Mesenchymal stem cell (in vitro differentiated cells and primary cell): ENCODE measurements around the gene CACNA1E.

ENCODE experiments used
- DNase-seq: peaks from one replicate; pipeline ENCODE4 v3.0.0-alpha.2; 2013
- H2AFZ ChIP-seq: one replicate; pipeline ENCODE4 v1.6.1; 2013; ENCODE audit warnings: low read depth, mild to moderate bottlenecking, control low read depth, inconsistent platforms, low read length, moderate library complexity
- H2AK5ac ChIP-seq: 2 replicates; pipeline ENCODE4 v1.6.1; 2013; ENCODE audit warnings: low read length, moderate library complexity, mild to moderate bottlenecking, inconsistent platforms; ENCODE audit not compliant: severe bottlenecking
- H2BK120ac ChIP-seq: one replicate; pipeline ENCODE4 v1.6.1; 2013; ENCODE audit warnings: low read depth, mild to moderate bottlenecking, inconsistent platforms, low read length, moderate library complexity
- H2BK12ac ChIP-seq, 2 experiments: one replicate each; pipeline ENCODE4 v1.6.1; 2013; ENCODE audit warnings: inconsistent platforms in 2 of 2, low read length in 2 of 2, mild to moderate bottlenecking in 2 of 2, moderate library complexity in 2 of 2, control low read depth in 1 of 2
- H2BK15ac ChIP-seq: one replicate; pipeline ENCODE4 v1.6.1; 2013; ENCODE audit warnings: mild to moderate bottlenecking, low read depth, inconsistent platforms; ENCODE audit not compliant: poor library complexity, severe bottlenecking
- H2BK5ac ChIP-seq: 2 replicates; pipeline ENCODE4 v1.6.1; 2013; ENCODE audit warnings: low read depth, mild to moderate bottlenecking, low read length, control low read depth, inconsistent platforms; ENCODE audit not compliant: poor library complexity, severe bottlenecking
- H3K14ac ChIP-seq, 2 experiments: one replicate each; pipeline ENCODE4 v1.6.1; 2013; ENCODE audit warnings: inconsistent platforms in 2 of 2, low read length in 2 of 2, control low read depth in 1 of 2, mild to moderate bottlenecking in 1 of 2, moderate library complexity in 1 of 2
- H3K18ac ChIP-seq, 2 experiments: one replicate each; pipeline ENCODE4 v1.6.1; 2013; ENCODE audit warnings: inconsistent platforms in 2 of 2, low read length in 2 of 2, control low read depth in 1 of 2, low read depth in 1 of 2, mild to moderate bottlenecking in 1 of 2
- H3K23ac ChIP-seq, 2 experiments: one replicate each; pipeline ENCODE4 v1.6.1; 2013; ENCODE audit warnings: inconsistent platforms in 2 of 2, low read length in 2 of 2, mild to moderate bottlenecking in 2 of 2, moderate library complexity in 2 of 2, control low read depth in 1 of 2
- H3K27ac ChIP-seq: 2 replicates; pipeline ENCODE4 v1.5.1; 2013; ENCODE audit warnings: mild to moderate bottlenecking, moderate library complexity, low read length, control low read depth, inconsistent platforms; ENCODE audit not compliant: poor library complexity, severe bottlenecking
- H3K27me3 ChIP-seq, 2 experiments: 2 replicates each; pipeline versions ENCODE4 v1.6.1 to v1.7.0; 2013; ENCODE audit warnings: low read length in 2 of 2, mild to moderate bottlenecking in 2 of 2, moderate library complexity in 2 of 2, control low read depth in 1 of 2, inconsistent platforms in 1 of 2; ENCODE audit not compliant: control insufficient read depth in 1 of 2, insufficient read depth in 1 of 2
- H3K36me3 ChIP-seq, 2 experiments: 2 replicates each; pipeline versions ENCODE4 v1.6.1 to v1.7.0; 2013; ENCODE audit warnings: low read length in 2 of 2, control low read depth in 1 of 2, inconsistent platforms in 1 of 2, low read depth in 1 of 2, mild to moderate bottlenecking in 1 of 2; ENCODE audit not compliant: insufficient read depth in 2 of 2, control insufficient read depth in 1 of 2
- H3K4ac ChIP-seq, 2 experiments: one replicate each; pipeline ENCODE4 v1.6.1; 2013; ENCODE audit warnings: inconsistent platforms in 2 of 2, low read length in 2 of 2, mild to moderate bottlenecking in 2 of 2, moderate library complexity in 2 of 2, control low read depth in 1 of 2, low read depth in 1 of 2
- H3K4me1 ChIP-seq: 2 replicates; pipeline ENCODE4 v1.6.1; 2013; ENCODE audit warnings: low read depth, low read length, control low read depth; ENCODE audit not compliant: control insufficient read depth, insufficient read depth
- H3K4me2 ChIP-seq: 2 replicates; pipeline ENCODE4 v1.6.1; 2013; ENCODE audit warnings: low read length, mild to moderate bottlenecking, inconsistent platforms; ENCODE audit not compliant: poor library complexity, severe bottlenecking
- H3K4me3 ChIP-seq, 2 experiments: 2 replicates each; pipeline versions ENCODE4 v1.5.1 to v1.7.0; 2013; ENCODE audit warnings: low read length in 2 of 2, mild to moderate bottlenecking in 2 of 2, control low read depth in 1 of 2, low read depth in 1 of 2; ENCODE audit not compliant: insufficient read depth in 1 of 2
- H3K79me1 ChIP-seq: replicated peaks from 2 replicates; pipeline ENCODE4 v1.6.1; 2013; ENCODE audit warnings: mild to moderate bottlenecking, control low read depth, low read length, inconsistent platforms; ENCODE audit not compliant: poor library complexity, severe bottlenecking
- H3K9ac ChIP-seq: 2 replicates; pipeline ENCODE4 v1.7.0; 2013; ENCODE audit warnings: mild to moderate bottlenecking, low read length, moderate library complexity
- H3K9me3 ChIP-seq: 2 replicates; pipeline ENCODE4 v1.7.0; 2013; ENCODE audit warnings: mild to moderate bottlenecking, low read length; ENCODE audit not compliant: control insufficient read depth
- H4K8ac ChIP-seq: one replicate; pipeline ENCODE4 v1.6.1; 2013; ENCODE audit warnings: inconsistent platforms, mild to moderate bottlenecking, low read length, moderate library complexity
- H4K91ac ChIP-seq: one replicate; pipeline ENCODE4 v1.6.1; 2013; ENCODE audit warnings: mild to moderate bottlenecking, low read length, inconsistent platforms
- WGBS: methylation state at CpG from one replicate; pipeline ENCODE4 v1.1.7; 2013; ENCODE audit warnings: mixed read lengths; 5-methylcytosine and 5-hydroxymethylcytosine counted together

CACNA1E gene

DNA sequence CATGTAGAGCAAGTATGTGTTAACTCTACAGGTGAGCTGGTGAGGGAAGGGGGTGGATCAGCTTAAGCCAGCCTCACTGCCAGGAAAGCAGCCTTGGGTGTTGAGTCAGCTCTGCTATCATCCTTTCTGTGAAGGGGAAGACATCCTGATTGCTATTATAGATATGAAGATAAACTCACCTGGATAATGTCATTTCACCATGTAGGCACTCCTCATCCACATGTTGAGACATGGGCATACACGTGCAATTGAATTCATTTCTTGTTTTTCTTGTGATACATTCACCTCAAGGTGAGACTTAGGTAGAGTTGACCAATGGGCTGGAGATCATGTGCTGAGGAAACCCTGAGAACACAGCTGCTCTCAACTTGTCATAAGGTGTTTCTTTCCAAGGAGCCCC lies 136.9 kb downstream of the CACNA1E start:
- no peak overlapping the region for H2BK120ac ChIP-seq
- no peak overlapping the region for H3K27ac ChIP-seq
- H2AK5ac ChIP-seq = no peak overlapping the region
- no peak overlapping the region for H2BK12ac ChIP-seq
- H3K9ac ChIP-seq = no peak overlapping the region
- H3K4me3 ChIP-seq = no peak overlapping the region
- no peaks in the 10 kb centered on the region for H3K9me3 ChIP-seq
- no peak overlapping the region for H3K4me2 ChIP-seq
- no peak overlapping the region for H3K18ac ChIP-seq
- H3K36me3 ChIP-seq = no peaks in the 10 kb centered on the region
- H3K4me1 ChIP-seq = no peaks in the 10 kb centered on the region
- H2AFZ ChIP-seq = no peak overlapping the region
- no peak overlapping the region for H2BK15ac ChIP-seq
- H2BK5ac ChIP-seq = no peak overlapping the region
- 57% methylated on average over 1 of the region's 1 CpG for WGBS
- no peaks in the 10 kb centered on the region for H3K27me3 ChIP-seq
- H4K91ac ChIP-seq = no peak overlapping the region
- H3K79me1 ChIP-seq = no peaks in the 10 kb centered on the region
- no peak overlapping the region for H3K4ac ChIP-seq
- DNase-seq = no peak
- no peak overlapping the region for H3K23ac ChIP-seq
- no peak overlapping the region for H3K14ac ChIP-seq
- H4K8ac ChIP-seq = no peak overlapping the region

DNA sequence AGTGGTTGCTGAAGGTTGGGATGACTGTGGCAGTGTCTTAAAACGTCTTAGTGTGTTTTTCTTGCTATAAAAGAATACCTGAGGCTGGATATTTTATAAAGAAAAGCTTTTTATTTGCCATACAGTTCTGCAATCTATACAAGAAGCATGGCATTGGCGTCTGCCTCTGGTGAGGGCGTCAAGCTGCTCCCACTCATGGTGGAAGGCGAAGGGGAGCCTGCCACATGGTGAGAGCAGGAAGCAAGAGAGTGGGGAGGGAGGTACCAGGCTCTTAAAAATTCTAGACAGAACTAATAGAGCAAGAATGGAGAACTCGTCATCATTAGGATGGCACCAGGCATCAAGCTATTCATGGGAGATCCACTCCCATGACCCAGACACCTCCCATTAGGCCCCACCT lies 140.5 kb downstream of the CACNA1E start:
- no peak overlapping the region for H2BK12ac ChIP-seq
- no peak overlapping the region for H3K4ac ChIP-seq
- no peaks in the 10 kb centered on the region for H3K4me1 ChIP-seq
- H3K27ac ChIP-seq = no peak overlapping the region
- H3K18ac ChIP-seq = no peak overlapping the region
- H2BK120ac ChIP-seq = no peak overlapping the region
- no peak for DNase-seq
- H3K9me3 ChIP-seq = no peaks in the 10 kb centered on the region
- H2AFZ ChIP-seq = no peak overlapping the region
- H3K27me3 ChIP-seq = no peaks in the 10 kb centered on the region
- no peak overlapping the region for H4K91ac ChIP-seq
- no peak overlapping the region for H3K9ac ChIP-seq
- no peak overlapping the region for H2BK15ac ChIP-seq
- no peak overlapping the region for H2AK5ac ChIP-seq
- H3K36me3 ChIP-seq = no peaks in the 10 kb centered on the region
- H3K23ac ChIP-seq = no peak overlapping the region
- H3K79me1 ChIP-seq = no peaks in the 10 kb centered on the region
- H2BK5ac ChIP-seq = no peak overlapping the region
- no peak overlapping the region for H3K4me3 ChIP-seq
- H3K14ac ChIP-seq = no peak overlapping the region
- H4K8ac ChIP-seq = no peak overlapping the region
- no peak overlapping the region for H3K4me2 ChIP-seq
- WGBS = 34% methylated on average over 4 of the region's 5 CpGs

DNA sequence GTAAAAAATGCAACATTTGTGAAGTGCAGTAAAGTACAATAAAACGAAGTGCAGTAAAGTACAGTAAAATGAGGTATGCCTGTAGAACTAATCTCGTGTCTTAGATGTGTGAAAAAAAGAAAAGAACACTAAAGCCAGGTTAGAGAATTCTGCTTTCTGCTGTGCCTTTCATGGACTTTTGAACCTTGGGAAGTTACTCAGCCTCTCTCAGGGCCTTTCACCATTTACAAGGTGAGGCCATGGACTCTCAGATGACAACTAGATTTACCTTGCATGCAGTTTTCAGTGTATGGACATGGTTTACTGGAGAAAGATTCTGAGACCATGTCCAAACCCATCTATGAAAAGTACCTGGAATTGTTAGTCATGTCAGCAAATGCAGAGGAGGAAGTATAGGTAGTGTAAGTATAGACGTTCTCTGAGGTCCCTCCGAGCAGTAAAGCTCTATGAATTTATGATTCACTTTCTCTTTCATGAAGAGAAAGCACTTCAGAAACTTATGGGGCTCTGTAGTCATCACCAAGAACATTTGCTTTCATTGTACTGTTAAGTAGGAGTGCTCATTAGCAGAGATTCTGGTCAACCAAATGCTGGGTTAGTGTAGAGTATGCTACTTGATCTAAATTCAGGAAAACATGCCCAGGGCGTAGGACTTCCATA lies 143.1 kb downstream of the CACNA1E start:
- no peaks in the 10 kb centered on the region for H3K9me3 ChIP-seq
- H2BK5ac ChIP-seq = no peak overlapping the region
- no peaks in the 10 kb centered on the region for H3K79me1 ChIP-seq
- no peak overlapping the region for H3K9ac ChIP-seq
- H3K4ac ChIP-seq = no peak overlapping the region
- no peak for DNase-seq
- no peak overlapping the region for H2BK120ac ChIP-seq
- H2BK12ac ChIP-seq = no peak overlapping the region
- WGBS = 60% methylated on average over 4 of the region's 5 CpGs
- H3K27me3 ChIP-seq = no peaks in the 10 kb centered on the region
- H3K27ac ChIP-seq = no peak overlapping the region
- no peak overlapping the region for H2BK15ac ChIP-seq
- no peaks in the 10 kb centered on the region for H3K4me1 ChIP-seq
- no peak overlapping the region for H4K91ac ChIP-seq
- no peak overlapping the region for H2AK5ac ChIP-seq
- no peak overlapping the region for H3K4me3 ChIP-seq
- no peak overlapping the region for H3K18ac ChIP-seq
- H4K8ac ChIP-seq = no peak overlapping the region
- H3K4me2 ChIP-seq = no peak overlapping the region
- no peak overlapping the region for H3K23ac ChIP-seq
- H3K36me3 ChIP-seq = no peaks in the 10 kb centered on the region
- H2AFZ ChIP-seq = no peak overlapping the region
- H3K14ac ChIP-seq = no peak overlapping the region

DNA sequence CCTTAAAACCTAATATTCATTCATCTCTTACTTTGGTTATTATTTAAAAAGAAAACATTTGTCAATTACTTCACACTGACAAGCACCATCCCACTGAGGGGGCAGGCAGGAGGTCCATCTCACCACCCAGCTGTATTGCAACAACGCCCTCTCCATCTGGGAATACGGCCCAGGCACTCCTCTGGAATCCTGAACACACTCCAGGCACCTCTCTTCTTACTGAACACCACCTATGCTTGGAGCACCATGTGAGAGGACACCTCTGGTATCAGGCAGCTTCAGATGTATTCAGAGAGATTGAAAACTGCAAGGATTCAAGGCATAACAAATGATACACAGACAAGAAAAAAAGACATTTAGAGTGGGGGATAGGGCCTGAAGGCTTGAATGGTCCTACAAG lies 147.1 kb downstream of the CACNA1E start:
- Histone ChIP-seq H3K79me1 (no peaks in the 10 kb centered on the region), H3K9me3 (no peaks in the 10 kb centered on the region), H4K8ac (no peak overlapping the region), H3K4me1 (no peaks in the 10 kb centered on the region), H2BK15ac (no peak overlapping the region), H2AK5ac (no peak overlapping the region), H2BK5ac (no peak overlapping the region), H3K4me3 (no peak overlapping the region), H2BK120ac (no peak overlapping the region), H3K18ac (no peak overlapping the region), H3K27ac (no peak overlapping the region), H3K23ac (no peak overlapping the region), H2AFZ (no peak overlapping the region), H2BK12ac (no peak overlapping the region), H3K4ac (no peak overlapping the region), H3K4me2 (no peak overlapping the region), H3K9ac (no peak overlapping the region), H3K27me3 (peaks cover 0 to 7% of the 10 kb centered on the region in 2 experiments), H4K91ac (no peak overlapping the region), H3K36me3 (no peaks in the 10 kb centered on the region), H3K14ac (no peak overlapping the region)
- DNase-seq = no peak
- 38% methylated on average over 2 of the region's 2 CpGs for WGBS
